ENCODE data around the gene MRPL36.

The MRPL36 gene

GRCh38 chr5:1781726-1782384 is 17.8 kb downstream of the MRPL36 start:
- no peak for DNase-seq (ENCODE audit: low read depth)

- DNase-seq (ENCODE audit: low read depth), result no peak
Observed at GRCh38 chr5:1781107-1781506, 18.5 kb downstream of the MRPL36 start.

DNA sequence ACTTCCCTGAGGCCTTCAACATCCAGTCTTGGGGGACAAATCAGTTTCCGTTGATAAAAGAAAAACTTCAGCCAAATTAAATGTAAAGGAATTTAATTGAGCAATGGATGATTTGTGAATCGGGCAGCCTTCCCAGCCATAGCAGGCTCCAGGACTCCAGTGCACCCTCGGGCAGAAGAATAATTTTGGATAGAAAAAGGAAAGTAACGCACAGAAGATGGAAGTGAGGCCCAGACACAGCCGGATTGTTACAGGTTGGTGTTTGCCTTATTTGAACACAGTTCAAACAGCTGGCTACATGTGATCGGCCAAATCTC is 19.1 kb downstream of the MRPL36 start:
- no peak for DNase-seq (ENCODE audit: low read depth)

DNA sequence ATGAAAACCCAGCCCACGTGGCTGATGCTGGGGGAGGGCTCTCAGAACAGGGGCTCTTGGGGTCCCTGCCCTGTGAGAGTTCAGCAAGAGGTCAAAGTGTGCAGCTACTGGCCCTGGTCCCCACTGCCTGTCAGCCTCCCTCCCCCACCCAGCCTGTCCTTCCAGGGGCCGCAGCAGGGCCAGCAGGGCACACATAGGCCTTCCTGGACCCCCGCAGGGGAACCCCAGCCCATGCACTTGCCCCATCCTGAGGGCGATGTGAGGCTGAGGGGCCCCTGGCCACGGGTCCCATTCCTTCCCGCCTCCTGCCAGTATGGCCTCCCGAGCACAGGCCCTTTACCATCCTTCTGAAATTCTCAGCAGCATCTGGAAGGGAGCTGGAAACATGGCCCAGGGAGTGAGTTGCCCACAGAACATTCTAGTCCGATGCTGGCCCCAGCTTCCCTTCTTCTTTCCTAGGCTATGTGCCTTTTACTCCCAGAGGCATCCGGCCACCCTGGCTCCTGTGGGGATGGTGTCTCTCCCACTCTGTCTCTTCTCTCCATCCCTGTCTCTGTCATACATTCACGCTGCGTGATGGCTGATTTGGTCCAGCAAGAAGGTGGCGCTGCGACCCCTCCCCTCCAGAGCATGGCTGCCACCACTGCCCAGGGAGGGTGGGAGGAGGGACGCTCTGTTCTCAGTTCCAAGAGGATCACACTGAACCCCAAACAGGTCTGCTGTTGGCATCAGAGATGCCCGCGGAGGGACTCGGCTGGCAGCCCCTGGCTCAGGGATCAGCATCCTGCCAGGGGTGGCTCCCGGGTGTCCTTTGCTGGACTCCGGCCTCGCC is 19.6 kb downstream of the MRPL36 start:
- no peak for DNase-seq (ENCODE audit: low read depth)

- no peak for DNase-seq (ENCODE audit: low read depth)
Observed at GRCh38 chr5:1779021-1779680, 20.5 kb downstream of the MRPL36 start.

GRCh38 chr5:1778138-1779020 is 21.3 kb downstream of the MRPL36 start:
- DNase-seq (ENCODE audit: low read depth), result no peak

GRCh38 chr5:1777281-1778137 is 22.1 kb downstream of the MRPL36 start:
- no peak for DNase-seq (ENCODE audit: low read depth)

DNA sequence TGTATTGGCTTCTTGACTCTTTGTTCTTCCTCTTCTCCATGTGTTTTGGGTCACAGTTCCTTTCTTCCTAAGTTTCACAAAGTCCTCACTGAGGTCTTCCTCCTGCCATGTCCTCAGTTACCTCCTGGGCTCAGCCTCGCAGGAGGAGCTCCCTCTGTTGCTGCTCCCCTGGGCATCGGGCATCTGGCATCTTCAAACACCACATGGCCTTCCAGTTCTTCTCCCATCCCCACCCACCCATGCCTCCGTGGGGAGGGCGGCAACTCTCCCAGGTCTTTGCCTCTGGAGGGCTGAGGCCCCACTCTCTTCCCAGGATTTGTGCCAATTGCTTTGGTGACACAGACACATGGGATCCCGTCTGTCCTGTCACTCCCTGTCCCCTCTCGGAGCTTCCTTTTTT is 22.8 kb downstream of the MRPL36 start:
- DNase-seq (ENCODE audit: low read depth), result no peak

DNA sequence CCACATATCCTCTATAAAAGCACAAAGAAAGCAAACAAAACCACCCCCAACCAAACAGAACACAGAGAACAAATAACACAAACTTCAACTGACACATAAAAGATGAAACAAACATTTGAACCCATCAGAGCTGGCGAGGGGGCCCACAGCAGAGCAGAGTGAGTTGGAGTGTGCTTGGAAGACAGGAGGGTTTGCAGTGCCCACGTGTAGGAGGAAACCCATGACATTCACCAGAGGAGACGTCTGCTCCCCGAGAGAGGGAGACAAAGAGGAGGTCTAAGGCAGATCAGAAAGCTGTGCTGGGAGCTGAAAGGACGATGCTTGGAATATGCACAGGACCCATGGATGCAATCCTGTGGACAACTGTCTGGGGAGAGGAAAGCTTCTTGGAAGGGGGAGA is 27.0 kb downstream of the MRPL36 start:
- no peak for DNase-seq (ENCODE audit: low read depth)

- DNase-seq (ENCODE audit: low read depth), result no peak
Observed at GRCh38 chr5:1771149-1772065, 28.2 kb downstream of the MRPL36 start.

DNA sequence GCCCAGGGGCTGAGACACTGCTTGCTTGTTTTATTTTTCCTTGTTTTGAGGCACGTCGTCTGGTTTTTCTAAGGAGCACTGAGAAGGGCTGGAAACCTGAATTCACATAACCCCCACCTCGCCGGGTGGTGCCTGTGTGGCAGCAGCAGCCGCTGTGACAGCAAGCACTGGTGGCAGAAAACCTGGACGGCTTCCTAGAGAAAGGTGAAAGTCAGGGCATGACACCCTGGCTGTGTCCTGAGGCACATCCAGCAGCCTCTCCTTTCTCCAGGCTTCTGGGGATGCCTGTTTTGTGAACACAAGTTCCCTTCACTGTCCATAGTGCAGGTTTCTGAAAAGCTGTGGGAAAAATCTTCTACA is 29.2 kb downstream of the MRPL36 start:
- DNase-seq (ENCODE audit: low read depth), result no peak

DNA sequence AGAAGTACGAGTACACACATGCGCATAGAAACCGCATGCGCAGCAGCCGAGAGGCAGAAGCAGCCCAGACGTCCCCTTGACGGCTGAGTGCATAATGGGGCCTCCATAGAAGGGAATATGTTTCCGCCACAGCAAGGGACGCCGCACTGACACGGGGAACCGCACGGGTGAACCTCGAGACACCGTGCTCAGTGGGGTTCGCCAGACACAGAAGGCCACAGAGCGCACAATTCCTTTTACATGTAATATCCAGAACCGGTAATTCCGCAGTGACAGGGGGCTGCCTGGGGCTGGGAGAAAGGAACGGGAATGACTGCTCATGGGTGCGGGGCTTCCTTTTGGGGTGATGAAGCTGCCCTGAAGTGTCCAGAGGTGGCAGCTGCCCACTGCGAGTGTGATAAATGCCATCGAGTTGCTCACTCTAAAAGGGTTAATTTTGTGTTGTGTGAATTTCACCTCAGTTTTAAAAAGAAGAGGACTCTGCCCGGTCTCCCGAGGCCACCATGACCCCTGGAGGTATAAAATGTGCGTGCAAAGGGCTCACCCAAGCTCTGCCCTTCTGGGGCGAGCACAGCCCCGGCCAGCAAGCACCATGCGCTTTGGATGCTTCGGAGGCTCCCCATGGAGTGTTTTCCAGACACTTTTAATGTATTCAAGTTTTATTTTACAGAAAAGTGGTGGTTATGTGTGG is 29.7 kb downstream of the MRPL36 start:
- DNase-seq (ENCODE audit: low read depth), result no peak

DNA sequence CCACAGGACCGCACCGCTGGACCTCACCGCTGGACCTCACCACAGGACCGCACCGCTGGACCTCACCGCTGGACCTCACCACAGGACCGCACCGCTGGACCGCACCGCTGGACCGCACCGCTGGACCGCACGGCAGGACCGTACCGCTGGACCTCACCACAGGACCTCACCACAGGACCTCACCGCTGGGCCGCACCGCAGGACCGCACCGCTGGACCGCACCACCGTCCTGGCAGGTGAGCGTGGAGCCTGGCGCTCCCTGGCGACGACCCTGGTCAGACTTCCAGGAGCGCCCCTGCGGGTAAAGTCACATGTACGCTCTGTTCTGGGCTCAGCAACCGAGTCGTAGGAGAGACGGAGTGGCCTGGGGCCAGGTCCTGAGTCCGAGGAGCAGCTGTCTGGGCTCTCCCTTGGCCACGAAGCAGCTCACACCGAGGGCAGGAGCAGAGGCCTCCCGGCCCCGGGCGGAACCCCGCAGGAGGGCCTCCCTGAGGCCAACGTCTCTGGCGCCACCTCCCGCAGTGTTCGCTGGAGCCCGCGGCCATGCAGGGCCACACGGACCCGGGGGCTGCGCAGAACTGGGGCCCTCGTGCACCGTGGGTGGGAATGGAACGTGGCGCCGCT is 30.5 kb downstream of the MRPL36 start:
- no peak for DNase-seq (ENCODE audit: low read depth)

DNA sequence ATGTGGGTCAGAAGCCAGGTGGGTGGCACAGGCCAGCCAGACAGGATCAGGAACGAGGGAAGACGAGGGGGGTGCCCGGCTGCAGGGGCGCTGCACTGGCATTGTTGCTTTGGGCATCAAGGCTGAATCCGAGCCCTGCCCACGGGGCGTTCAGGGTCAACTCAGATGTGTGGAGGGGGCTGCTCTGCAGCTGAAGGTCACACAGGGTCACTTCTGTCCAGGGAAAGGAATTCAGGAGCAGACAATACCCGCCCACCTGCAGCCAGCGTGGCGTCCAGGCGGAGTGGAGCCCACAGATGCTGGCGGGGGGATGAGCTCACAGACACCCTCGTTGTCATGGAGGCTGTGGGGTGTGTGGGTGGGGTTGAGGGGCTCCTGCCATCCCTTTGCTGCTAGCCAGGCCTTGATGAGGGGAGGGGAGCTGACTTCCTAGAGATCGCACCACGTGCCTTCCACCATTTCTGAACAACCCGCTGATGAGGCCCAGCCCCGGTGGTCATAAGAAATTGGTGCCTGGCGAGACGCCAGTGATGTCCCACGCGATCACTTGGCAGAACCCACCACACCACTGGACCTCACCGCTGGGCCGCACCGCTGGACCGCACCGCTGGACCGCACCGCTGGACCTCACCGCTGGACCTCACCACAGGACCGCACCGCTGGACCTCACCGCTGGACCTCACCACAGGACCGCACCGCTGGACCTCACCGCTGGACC is 31.2 kb downstream of the MRPL36 start:
- DNase-seq (ENCODE audit: low read depth), result no peak

GRCh38 chr5:1767524-1768282 is 31.9 kb downstream of the MRPL36 start:
- DNase-seq (ENCODE audit: low read depth), result no peak

GRCh38 chr5:1765880-1766235 is 33.8 kb downstream of the MRPL36 start:
- DNase-seq (ENCODE audit: low read depth), result no peak

DNA sequence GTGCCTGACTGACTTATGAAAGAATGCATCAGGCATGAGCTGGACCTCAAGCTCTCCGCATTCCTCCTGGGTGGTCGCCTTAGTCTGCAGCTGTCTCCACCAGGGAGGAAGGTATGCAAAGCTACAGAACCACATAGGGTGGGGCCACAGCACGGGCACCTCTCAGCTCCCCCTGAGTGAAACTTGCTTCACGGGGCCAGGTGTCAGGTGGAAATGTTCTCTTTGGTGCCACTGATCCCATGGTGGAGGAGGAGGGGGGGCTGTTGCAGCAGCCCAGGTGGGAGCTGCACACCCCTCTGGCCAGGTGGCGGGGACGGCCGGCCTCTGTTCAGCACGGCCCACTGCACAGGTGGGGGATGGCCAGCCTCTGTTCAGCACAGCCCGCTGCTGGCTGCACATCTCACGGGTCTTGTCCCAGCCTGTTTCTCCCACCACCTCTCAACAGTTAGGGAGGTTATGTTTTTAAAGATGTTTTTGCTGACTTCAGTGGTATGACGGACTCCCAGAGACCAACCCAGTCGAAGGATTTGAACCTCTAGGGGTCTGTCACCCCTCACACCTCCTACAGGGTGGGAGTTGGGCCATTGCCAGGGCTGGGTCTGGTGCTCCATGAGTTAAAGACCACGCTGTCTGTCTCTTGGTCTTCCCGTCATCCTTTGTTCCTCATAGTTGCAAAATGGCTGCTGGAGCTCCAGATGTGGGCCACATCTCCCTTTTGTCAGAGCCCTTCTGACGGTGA is 34.3 kb downstream of the MRPL36 start:
- no peak for DNase-seq (ENCODE audit: low read depth)
